Activated effector memory CD4-positive, alpha-beta T cell treated with anti-CD3 and anti-CD28 coated beads, Interleukin-2, amount 50 U/mL, for 16 hours (primary cell): ENCODE results near the gene BGN.
A peak's percentile ranks its signal among the peaks of the same experiment; 100 is the strongest.

Source experiments
- DNase-seq: peaks from one replicate; pipeline ENCODE4 v3.0.0-alpha.2; 2020

Gene BGN

DNA sequence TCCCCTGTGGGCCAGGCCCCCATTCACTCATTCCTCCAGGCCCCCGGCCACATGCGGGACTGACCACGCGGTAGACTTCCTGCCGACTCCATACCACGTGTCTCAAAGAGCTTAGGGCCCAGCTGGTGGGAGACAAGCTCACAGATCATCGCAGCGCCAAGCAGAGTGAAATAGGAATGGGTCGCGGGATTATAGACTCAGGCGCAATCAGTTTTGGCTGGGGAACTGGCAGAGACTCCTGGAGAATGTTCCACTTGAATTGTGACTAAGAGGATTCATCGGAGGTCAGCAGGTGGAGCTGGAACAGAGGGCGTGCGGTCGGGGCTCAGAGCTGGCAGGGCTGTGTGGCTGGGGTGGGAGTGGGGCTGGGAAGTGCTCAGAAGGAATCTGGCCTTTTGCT lies 38.3 kb downstream of the BGN start:
- DNase-seq: no peak

DNA sequence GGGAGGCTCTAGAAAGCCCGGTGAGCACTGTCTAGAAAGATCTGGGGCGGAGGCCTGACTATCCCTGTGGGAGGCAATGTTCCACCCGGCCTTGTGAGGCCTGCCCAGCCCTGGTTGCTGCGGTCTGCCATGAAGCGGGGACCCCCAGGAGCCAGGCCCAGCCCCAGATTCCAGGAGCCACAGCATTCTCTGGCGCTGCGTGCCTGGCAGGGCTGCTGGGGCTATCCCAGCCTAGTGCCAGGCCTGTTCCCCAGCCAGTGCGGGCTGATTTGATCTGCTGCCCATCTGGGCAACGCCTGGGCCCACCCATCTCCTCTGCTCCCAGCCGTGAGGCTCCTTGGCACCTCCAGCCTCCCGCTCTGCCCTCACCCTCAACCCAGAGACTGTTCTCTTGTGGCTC lies 42.3 kb downstream of the BGN start:
- DNase-seq: no peak

DNA sequence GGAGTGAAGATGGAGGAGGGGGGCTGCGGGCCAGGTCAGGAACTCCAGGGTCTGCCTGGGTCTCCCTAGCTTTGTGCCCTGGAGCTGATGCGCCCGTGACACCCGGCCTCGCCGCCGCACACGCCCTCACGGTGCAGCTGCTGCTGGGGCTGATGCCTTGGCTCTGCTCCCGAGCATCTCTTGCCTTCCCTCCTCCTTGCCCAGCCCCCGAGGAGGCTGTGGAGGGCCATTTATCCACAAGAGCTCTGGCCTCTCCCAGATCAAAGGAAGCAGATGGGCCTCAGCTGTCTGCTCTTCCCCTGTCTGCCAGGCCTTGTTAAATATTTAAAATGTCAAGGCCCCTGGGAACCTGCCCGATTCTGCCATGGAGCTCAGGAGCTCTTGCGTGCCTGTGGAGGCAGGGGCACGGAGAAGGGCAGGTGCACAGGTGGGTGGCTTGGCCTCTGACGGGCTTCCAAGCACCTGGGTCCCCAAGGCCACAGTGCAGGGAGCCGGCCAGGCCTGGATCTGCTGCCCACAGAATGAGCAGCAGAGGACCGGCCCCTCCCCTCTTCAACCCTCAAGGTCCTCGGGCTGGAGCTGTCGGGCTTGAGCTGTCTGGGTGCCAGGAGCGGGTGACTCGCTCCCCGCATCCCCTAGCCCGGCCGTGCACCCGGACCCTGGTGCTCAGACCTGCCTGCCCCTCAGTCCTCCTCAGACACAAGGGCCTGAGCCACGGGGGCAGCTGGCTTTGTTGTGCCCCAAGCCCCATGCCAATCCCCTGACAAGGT lies 42.9 kb downstream of the BGN start:
- no peak for DNase-seq

DNA sequence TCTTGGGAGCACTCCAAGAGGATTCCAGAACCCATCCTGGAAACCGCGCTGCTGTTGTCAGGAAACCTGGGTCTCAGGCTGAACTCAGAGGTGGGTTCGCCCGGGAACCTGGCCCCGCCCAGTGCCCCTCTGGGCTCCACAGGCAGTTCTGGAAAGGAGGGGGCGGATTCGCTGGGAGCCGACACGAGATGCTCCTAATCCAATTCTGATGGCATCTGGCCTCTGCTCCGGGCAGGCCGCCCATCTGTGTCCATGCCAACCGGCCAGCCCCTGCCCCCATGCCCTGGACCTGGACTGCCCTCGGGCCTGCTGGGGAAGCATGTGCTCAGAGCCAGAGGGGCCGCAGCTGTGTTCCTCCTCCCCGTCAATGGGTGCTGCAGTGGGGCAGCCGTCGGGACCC lies 43.6 kb downstream of the BGN start:
- no peak for DNase-seq

DNA sequence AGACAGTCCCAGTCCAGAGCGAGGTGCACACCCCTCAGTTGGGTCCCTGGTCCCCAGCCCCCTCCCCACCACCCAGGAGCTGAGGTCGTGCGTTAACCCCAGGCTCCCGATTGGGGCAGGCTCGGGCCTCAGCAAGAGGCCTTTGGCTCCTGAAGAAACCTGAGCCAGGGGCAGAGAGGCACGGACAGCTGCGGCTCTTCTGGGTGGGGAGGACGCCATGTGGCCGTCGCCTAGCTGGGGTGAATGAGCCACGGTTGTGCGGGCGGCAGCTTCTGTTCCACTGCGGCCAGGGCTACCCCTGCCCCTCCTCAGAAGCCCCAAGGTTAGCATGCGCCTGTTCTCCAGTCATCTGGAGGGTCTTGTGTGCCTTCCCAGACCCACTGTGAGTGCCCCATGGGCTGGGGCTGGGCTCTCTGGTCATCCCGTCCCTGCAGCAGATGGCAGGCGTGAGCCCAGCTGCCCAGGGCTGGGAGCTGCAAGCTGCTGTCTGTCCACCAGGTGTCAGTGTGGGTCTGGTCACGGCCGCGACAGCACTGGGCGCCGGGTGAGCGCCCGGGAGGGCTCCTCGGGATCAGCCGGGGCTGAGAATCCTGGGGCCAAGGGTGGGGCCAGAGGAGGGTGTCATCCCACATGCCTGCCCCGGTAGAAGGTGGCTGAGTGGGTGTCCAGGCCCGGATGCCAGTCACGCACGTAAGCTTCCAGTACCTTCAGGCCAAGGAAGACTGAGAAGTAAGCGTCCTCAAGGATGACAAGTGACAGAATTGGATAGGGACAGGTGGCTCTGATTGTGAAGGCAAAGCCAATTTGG lies 44.6 kb downstream of the BGN start:
- DNase-seq: peak; percentile 83

DNA sequence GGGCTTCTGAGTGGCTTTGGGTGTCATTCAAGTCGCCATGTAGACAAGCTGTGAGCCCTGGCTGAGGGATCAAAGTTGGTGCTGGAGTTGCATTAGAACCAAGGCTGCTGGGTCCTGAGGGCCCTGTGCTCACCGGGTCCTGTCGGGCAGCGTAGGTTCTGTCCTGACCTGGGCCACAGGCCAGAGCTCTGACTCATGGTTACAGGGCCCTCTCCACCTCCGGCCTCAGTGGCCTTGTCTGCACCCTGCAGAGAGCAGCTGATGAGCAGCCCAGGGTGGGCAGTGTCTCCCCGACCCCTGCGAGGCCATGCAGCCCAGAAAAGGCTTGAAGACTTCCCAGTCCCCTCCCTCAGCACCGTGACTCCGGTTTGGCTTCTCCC lies 45.2 kb downstream of the BGN start:
- DNase-seq: no peak

DNA sequence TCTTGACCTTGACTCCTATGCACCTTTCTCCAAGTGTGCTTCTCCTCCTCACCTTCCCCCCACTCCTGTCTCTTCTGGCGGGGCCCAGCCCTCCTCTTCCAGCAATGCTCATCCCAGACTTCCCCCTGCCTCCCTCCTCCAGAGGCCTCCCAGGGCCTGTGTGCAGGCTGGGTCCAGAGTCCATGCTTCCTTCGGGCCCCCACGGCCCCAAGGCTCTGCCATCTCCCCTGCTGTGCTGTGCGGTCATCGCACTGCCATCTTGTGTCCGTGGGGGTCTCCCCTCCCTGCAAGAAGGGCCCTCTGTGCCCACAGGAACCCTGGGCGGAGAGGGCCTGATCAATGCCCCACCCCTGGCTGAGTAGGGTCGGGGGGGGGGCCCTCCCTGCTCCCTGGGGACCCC lies 49.9 kb downstream of the BGN start:
- DNase-seq: no peak

DNA sequence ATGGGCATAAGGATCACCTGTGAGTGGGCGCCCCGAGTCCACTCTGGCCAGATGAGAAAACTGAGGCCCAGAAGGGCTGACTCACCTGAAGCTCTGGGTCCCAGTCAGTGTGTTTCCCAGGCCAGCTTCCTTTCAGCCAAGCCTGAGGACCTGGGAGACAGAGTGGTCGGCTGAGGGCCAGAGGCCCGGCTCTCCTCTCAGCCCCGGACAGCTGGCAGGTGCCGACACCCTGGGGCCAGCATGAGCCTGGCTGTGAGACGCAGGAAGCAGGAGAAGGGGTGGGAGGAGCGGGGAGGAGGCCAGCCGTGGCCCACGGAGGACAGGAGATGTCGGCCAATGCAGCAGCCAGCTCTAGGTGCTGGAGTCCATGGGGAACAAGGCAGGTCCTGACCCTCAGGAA lies 51.6 kb downstream of the BGN start:
- DNase-seq: no peak

DNA sequence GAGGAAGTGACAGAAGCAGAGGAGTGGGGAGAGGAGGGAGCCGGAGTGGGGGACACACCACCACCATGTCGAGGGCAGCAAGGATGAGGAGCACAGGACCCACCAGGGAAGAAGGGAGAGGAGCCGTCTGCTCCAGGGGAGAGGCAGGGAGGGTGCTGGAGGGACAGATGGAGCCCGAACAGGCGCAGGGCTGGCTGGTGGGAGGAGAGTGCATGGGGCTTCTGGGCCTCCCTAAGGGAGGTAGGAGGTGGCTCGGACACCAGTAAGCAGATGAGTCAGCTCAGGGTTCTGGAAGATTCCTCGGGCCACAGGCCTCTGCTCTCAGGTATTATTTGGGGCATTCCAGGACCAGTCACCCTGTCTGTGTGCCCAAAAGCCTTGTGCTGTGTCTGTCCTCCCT lies 52.4 kb downstream of the BGN start:
- no peak for DNase-seq

DNA sequence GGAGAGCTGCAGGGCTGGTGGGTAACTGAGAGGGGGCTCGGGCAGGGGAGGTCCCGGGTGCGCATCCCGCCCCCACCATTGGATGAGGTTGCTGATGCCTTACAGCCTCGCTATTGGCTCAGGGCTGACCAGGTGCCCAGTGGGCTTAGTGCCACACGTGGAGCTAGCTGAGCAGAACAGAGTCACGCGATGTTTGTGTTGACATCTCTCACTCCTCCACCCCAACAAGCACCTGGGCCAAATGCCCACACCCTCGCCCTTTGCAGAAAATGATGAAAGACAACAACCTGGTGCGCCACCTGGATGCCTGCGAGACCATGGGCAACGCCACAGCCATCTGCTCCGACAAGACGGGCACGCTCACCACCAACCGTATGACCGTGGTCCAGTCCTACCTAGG lies 54.5 kb downstream of the BGN start:
- no peak for DNase-seq

DNA sequence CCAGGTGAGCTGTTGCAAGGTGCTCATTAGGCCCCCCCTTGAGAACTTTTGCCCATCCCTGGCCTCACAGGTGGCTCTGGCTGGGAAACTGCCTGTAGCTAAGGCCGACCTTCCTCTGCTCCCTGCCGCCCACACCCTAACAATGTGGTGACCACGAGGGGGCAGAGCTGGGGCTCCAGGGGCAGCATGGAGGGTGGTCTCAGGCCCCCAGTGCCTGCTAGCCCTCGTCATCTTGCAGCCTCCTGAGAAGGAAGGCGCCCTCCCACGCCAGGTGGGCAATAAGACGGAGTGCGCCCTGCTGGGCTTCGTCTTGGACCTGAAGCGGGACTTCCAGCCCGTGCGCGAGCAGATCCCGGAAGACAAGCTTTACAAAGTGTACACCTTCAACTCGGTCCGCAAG lies 55.0 kb downstream of the BGN start:
- no peak for DNase-seq

DNA sequence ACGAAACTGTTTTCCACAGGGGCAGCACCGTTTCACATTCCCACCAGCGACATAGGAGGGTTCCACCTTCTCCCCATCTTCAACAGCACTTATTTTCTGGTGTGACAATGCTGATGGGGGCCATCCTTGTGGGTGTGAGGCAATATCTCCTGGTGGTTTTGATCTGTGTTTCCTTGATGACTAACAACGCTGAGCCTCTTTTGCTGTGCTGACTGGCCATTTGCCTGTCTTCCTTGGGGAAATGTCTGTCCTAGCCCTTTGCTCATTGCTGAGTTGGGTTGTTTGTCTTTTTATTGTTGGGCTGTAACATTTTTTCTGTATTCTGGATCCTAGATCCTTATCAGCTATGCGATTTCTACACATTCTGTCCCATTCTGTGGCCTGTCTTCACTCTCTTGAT lies 56.4 kb downstream of the BGN start:
- no peak for DNase-seq

DNA sequence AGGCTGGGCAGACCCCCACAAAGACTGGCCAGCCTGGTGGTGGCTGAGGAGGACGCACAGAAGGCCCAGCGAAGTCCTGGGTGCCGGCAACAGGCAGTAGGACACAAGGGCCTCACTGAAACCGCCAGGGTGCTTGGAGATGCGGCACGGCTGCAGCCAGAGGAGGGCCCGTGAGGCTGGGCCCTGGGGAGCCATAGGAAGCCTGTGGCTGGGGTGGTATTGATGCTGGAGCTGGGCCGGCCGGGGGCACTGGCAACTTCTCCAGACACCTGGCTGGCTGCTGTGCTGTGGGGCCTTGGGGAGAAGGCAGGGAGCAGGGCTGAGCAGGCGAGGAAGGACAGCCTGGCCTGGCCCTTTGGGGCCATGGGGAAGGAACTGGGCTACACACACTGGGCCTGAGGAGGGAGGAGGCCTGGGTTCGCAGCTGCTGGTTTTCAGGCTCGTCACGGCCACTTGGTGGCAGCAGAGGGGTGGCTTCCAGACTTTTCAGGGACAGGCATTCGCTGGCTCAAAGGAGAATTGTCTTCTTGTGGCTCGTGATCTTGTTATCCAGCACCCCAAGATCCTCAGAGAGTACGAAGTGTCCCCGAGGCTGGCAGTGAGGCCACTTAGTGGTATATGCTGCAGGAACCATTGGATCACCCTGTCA lies 59.9 kb downstream of the BGN start:
- peak; percentile 81 for DNase-seq

DNA sequence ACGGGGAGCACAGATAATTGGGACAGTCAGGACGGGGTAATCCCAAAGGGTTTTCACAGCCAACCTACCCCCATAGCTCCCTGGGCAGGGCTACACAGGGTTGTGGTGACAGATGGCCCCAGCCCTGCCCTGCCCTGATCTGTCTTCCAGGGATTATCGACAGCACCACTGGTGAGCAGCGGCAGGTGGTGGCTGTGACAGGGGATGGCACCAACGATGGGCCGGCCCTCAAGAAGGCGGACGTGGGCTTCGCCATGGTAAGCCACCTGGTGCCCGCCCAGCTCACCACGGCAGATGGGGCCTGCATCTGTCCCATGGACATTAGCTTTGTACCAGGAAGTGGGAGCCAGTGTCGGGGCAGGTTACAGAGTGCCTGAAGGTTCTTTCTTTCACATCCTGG lies 62.0 kb downstream of the BGN start:
- no peak for DNase-seq

DNA sequence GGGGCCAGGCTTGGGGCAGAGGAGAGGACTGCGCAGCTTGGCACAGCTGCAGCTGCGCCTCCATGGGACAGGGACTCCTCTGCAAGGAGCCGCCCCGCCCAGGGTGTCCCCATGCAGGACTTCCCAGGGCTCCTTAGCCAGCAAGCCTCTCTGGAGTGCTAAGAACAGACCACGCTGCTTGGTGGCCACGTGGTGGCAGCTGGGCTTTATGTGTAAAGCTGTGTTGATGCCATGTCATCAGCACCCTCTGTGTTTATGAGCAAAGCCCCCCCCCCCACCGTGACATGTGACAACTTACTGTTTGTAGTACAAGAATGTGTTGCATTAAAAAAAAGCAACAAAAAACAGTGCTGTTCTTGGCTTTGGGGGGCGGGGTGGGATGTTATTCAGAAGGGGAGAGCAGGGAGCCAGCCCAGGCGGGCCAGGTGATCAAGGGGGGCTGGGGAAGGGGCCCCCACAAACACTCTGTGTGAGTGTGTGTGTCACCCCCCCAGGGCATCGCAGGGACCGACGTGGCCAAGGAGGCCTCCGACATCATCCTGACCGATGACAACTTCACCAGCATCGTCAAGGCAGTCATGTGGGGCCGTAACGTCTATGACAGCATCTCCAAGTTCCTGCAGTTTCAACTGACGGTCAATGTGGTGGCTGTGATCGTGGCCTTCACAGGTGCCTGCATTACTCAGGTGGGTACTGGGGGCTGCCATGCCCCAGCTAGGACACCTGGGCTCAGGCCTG lies 63.0 kb downstream of the BGN start:
- no peak for DNase-seq
